Endometrial microvascular endothelial cells (primary cell): ENCODE measurements around the gene CAMKMT. TPM values are rescaled to one million over a fixed set of nuclear protein-coding genes. Genes with fewer than 3 reads are reported as not detected.

ENCODE experiments used
- in situ Hi-C: cut with HindIII; loops from 2 replicates; pipeline ENCODE4 v1.10.0; 2017; ENCODE audit warnings: low sequenced_read_pairs, low pct_unique_long_range_greater_than_20kb; ENCODE audit errors: inconsistent ontology term
- total RNA-seq: library from RNA; depleted of rRNA; stranded (reverse); fragments of >200 nt; gene quantifications from one replicate; pipeline ENCODE4 v1.2.3, GENCODE V29; 2015; ENCODE audit errors: inconsistent ontology term

CAMKMT gene
- total RNA-seq, 1 donor from 2014 or later, result 7.2 TPM

- in situ Hi-C loops, result no loop called here
Measured at GRCh38 chr2:44615950-44616518, 254.3 kb downstream of the CAMKMT start.

- in situ Hi-C loops, result no loop called here
Measured at GRCh38 chr2:44616667-44617155, 255.0 kb downstream of the CAMKMT start.

- in situ Hi-C loops, result no loop called here
Measured at GRCh38 chr2:44618251-44619023, 256.7 kb downstream of the CAMKMT start.

GRCh38 chr2:44620189-44620990 is 258.6 kb downstream of the CAMKMT start:
- in situ Hi-C loops, result no loop called here

GRCh38 chr2:44623622-44624351 is 262.0 kb downstream of the CAMKMT start:
- in situ Hi-C loops, result no loop called here

- in situ Hi-C loops, result no loop called here
Measured at GRCh38 chr2:44628297-44628696, 266.6 kb downstream of the CAMKMT start.

GRCh38 chr2:44632931-44633689 is 271.4 kb downstream of the CAMKMT start:
- in situ Hi-C loops, result no loop called here

- in situ Hi-C loops, result no loop called here
Measured at GRCh38 chr2:44635725-44636124, 274.0 kb downstream of the CAMKMT start.

- in situ Hi-C loops, result no loop called here
Measured at GRCh38 chr2:44638649-44639048, 276.9 kb downstream of the CAMKMT start.

- in situ Hi-C loops, result no loop called here
Measured at GRCh38 chr2:44639399-44639798, 277.7 kb downstream of the CAMKMT start.

- in situ Hi-C loops, result no loop called here
Measured at GRCh38 chr2:44642123-44642857, 280.5 kb downstream of the CAMKMT start.

GRCh38 chr2:44645937-44646336 is 284.2 kb downstream of the CAMKMT start:
- in situ Hi-C loops, result no loop called here

- in situ Hi-C loops, result no loop called here
Measured at GRCh38 chr2:44649381-44649780, 287.6 kb downstream of the CAMKMT start.

GRCh38 chr2:44650796-44651195 is 289.0 kb downstream of the CAMKMT start:
- in situ Hi-C loops, result no loop called here

GRCh38 chr2:44651974-44652373 is 290.2 kb downstream of the CAMKMT start:
- in situ Hi-C loops, result no loop called here

- in situ Hi-C loops, result no loop called here
Measured at GRCh38 chr2:44652701-44653100, 291.0 kb downstream of the CAMKMT start.

GRCh38 chr2:44655401-44655864 is 293.7 kb downstream of the CAMKMT start:
- in situ Hi-C loops, result no loop called here

- in situ Hi-C loops, result no loop called here
Measured at GRCh38 chr2:44656460-44656859, 294.7 kb downstream of the CAMKMT start.
